Measurements from ENCODE around the gene OR6B1. TPM values are rescaled to one million over a fixed set of nuclear protein-coding genes. Genes with fewer than 3 reads are reported as not detected.

The OR6B1 gene
- total and polyA plus RNA-seq, 2 of the 8 experiments (the other 6 are each of a cell fraction or from before 2014, with no cell fraction given) = not detected

DNA sequence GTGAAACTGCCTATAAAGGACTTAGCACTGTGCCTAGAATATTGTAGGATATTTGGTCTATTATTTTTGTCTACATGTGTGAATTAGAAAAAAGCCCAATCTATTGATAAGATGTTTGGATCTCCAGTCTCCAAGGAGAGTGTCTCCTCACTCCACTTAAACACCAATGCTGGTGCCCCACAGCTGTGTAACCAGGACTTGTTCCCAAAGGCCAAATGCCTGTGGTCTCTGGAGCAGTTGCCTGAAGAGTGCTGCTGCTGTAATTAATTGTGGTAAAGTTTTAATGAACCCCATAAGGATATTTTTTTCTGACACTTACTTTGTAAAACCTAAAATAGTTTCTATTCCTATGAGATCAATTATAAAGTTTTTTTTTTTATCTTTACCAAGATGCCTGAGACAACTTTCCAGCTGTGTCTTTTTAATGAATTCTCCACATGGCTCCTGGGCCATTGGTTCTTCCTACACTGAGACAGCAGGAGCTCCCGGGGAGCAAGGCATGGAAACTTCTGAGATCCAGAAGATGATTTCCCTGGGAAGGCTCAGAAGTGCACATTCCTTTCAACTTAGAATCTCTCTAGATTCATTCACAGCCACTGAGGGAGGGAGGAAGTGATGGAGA, 37.4 kb downstream of the OR6B1 start (continued):
- no peak for TF ChIP-seq GTF2F1 (IDR thresholded peaks at IDR 0.05; ENCODE audit: borderline replicate concordance, low read depth, low read length)

All from H1 (cell line).